Transverse colon (tissue), 4 donors: ENCODE measurements around the gene MANBA. TPM values are rescaled to one million over a fixed set of nuclear protein-coding genes. Genes with fewer than 3 reads are reported as not detected.

Source experiments
- DNase-seq: peaks from one replicate; pipeline ENCODE4 v3.0.0-alpha.2; 2019
- H3K27ac ChIP-seq, 4 donors: fragments of 200-600 bp; sonication (generic); 2 replicates each; pipeline ENCODE4 v1.5.1; 2016 to 2018; ENCODE audit warnings: inconsistent platforms in 4 of 4
- H3K27me3 ChIP-seq: fragments of 200-600 bp; sonication (generic); 2 replicates; pipeline ENCODE4 v1.5.1; 2017; ENCODE audit warnings: inconsistent platforms
- H3K36me3 ChIP-seq, 4 donors: fragments of 200-600 bp; sonication (generic); 2 replicates each; pipeline ENCODE4 v1.5.1; 2017 to 2019; ENCODE audit warnings: inconsistent platforms in 4 of 4
- H3K4me1 ChIP-seq, 4 donors: fragments of 200-600 bp; sonication (generic); 2 replicates each; pipeline ENCODE4 v1.5.1; 2017 to 2020; ENCODE audit warnings: inconsistent platforms in 4 of 4
- H3K4me3 ChIP-seq, 4 donors: fragments of 200-600 bp; sonication (generic); 1 replicate in 1 of 4; 2 replicates in 3 of 4; pipeline versions ENCODE4 v1.5.1 to v1.6.1; 2017 to 2019; ENCODE audit warnings: inconsistent platforms in 4 of 4
- H3K9me3 ChIP-seq, 2 donors: fragments of 200-600 bp; sonication (generic); 2 replicates each; pipeline ENCODE4 v1.5.1; 2017 to 2019; ENCODE audit warnings: inconsistent platforms in 2 of 2
- EP300 ChIP-seq: sonication (generic); formaldehyde crosslinking; IDR thresholded peaks from one replicate; pipeline ENCODE4 v1.6.1; 2017; ENCODE audit warnings: antibody characterized with exemption, low read depth
- POLR2A ChIP-seq: fragments of 450-650 bp; IDR thresholded peaks from one replicate; pipeline ENCODE4 v1.6.1; 2016; ENCODE audit warnings: antibody characterized with exemption, mild to moderate bottlenecking, moderate library complexity
- POLR2AphosphoS5 ChIP-seq, 3 donors: sonication (generic); formaldehyde crosslinking; IDR thresholded peaks; one replicate each; pipeline ENCODE4 v1.6.1; 2016; ENCODE audit warnings: antibody characterized with exemption in 3 of 3
- WGBS, 2 donors: methylation state at CpG; one replicate each; pipeline ENCODE4 v1.1.5; 2018; ENCODE audit warnings: low coverage in 1 of 2; 5-methylcytosine and 5-hydroxymethylcytosine counted together
- in situ Hi-C, 4 donors: fragments of 200-750 bp; cut with MboI; loops; one replicate each; pipeline versions ENCODE4 v1.15.0 to v1.15.1; 2017; ENCODE audit warnings: low sequenced_read_pairs in 3 of 4, low pct_ligation_motif_present in 1 of 4, low pct_unique_long_range_greater_than_20kb in 1 of 4
- intact Hi-C: fragments of 100-400 bp; cut with DNase I; formaldehyde crosslinking; loops from one replicate; pipeline ENCODE4 v1.15.1; 2023; ENCODE audit warnings: low total_unique reads
- total RNA-seq, 4 donors: library from RNA; depleted of rRNA; stranded (reverse); fragments of >200 nt; gene quantifications; one replicate each; pipeline ENCODE4 v1.1.0, GENCODE V29; 2016
- TF ChIP-seq, protein P1 (sequence below), 5 experiments: fragments of 200-600 bp in 3 of 5; fragments of 450-650 bp in 2 of 5; sonication (generic) in 3 of 5; IDR thresholded peaks; 1 replicate in 2 of 5; 2 replicates in 3 of 5; pipeline ENCODE4 v1.5.1; 2016 to 2017; ENCODE audit warnings: antibody characterized with exemption in 5 of 5, inconsistent platforms in 3 of 5, mild to moderate bottlenecking in 2 of 5, moderate library complexity in 1 of 5

Gene MANBA
- total RNA-seq, 4 donors from 2014 or later = 7.5 to 110 (median 27.9) TPM

DNA sequence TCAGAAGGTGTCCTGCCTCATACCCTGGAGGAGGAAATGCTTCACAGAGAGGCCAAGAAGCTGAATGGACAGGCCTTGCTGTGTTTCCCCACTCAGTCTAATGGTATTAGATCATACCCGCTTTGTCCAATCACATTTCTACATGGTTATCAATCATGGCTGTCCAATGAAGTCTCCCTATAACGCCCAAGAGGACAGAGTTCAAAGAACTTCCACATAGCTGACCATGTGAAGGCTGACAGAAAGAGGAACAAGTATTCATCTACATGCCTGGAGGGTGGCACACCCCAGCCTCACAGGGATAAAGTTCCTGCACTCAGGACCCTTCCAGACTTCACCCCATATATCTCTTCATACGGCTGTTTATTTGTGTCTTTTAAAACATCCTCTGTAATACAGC, 123.4 kb downstream of the MANBA start:
- no peak for DNase-seq
- intact Hi-C loops = no loop called here
- Histone ChIP-seq H3K36me3 (no peaks in the 10 kb centered on the region), H3K27ac (no peak overlapping the region), H3K27me3 (no peaks in the 10 kb centered on the region), H3K9me3 (no peaks in the 10 kb centered on the region), H3K4me1 (no peaks in the 10 kb centered on the region), H3K4me3 (no peak overlapping the region)
- 71 to 93% methylated on average over 1 to 3 of the region's 3 CpGs for WGBS, 2 donors
- in situ Hi-C loops = no loop called here
- TF ChIP-seq, protein P1, sequence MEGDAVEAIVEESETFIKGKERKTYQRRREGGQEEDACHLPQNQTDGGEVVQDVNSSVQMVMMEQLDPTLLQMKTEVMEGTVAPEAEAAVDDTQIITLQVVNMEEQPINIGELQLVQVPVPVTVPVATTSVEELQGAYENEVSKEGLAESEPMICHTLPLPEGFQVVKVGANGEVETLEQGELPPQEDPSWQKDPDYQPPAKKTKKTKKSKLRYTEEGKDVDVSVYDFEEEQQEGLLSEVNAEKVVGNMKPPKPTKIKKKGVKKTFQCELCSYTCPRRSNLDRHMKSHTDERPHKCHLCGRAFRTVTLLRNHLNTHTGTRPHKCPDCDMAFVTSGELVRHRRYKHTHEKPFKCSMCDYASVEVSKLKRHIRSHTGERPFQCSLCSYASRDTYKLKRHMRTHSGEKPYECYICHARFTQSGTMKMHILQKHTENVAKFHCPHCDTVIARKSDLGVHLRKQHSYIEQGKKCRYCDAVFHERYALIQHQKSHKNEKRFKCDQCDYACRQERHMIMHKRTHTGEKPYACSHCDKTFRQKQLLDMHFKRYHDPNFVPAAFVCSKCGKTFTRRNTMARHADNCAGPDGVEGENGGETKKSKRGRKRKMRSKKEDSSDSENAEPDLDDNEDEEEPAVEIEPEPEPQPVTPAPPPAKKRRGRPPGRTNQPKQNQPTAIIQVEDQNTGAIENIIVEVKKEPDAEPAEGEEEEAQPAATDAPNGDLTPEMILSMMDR (IDR thresholded peaks at IDR 0.05) = no peak
- TF ChIP-seq EP300 (no peak), POLR2AphosphoS5 (IDR thresholded peaks at IDR 0.05) (no peak), POLR2A (no peak)

DNA sequence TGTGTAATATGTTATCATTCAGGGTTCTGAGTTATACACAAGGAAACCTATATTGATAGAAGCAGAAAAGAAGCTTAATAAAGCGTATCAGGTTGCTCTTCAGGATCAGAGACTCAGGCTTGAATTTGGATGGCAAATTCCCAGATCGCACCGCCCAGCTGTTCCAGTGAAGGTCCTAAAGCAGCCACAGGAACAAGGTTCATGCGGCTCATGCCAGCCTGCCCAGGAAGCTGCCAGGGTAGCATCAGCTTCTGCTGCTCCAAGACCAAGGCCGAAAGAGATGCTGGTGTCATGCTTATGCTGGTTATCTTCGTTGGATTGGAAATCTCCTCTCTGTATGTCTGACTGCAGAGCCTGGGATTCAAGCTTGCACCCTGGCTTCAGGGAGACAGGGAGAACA, 127.7 kb downstream of the MANBA start:
- H3K9me3 ChIP-seq = no peaks in the 10 kb centered on the region
- no peaks in the 10 kb centered on the region for H3K36me3 ChIP-seq
- WGBS, 2 donors = 50 to 88% methylated on average over 2 to 6 of the region's 6 CpGs
- H3K4me3 ChIP-seq = no peak overlapping the region
- intact Hi-C loops (no loop called here), in situ Hi-C loops (no loop called here)
- H3K27ac ChIP-seq = no peak overlapping the region
- H3K4me1 ChIP-seq = no peaks in the 10 kb centered on the region
- H3K27me3 ChIP-seq = no peaks in the 10 kb centered on the region
- DNase-seq = no peak
- TF ChIP-seq, protein P1 (IDR thresholded peaks at IDR 0.05) = no peak
- TF ChIP-seq POLR2AphosphoS5 (IDR thresholded peaks at IDR 0.05) (no peak), EP300 (no peak), POLR2A (no peak)

DNA sequence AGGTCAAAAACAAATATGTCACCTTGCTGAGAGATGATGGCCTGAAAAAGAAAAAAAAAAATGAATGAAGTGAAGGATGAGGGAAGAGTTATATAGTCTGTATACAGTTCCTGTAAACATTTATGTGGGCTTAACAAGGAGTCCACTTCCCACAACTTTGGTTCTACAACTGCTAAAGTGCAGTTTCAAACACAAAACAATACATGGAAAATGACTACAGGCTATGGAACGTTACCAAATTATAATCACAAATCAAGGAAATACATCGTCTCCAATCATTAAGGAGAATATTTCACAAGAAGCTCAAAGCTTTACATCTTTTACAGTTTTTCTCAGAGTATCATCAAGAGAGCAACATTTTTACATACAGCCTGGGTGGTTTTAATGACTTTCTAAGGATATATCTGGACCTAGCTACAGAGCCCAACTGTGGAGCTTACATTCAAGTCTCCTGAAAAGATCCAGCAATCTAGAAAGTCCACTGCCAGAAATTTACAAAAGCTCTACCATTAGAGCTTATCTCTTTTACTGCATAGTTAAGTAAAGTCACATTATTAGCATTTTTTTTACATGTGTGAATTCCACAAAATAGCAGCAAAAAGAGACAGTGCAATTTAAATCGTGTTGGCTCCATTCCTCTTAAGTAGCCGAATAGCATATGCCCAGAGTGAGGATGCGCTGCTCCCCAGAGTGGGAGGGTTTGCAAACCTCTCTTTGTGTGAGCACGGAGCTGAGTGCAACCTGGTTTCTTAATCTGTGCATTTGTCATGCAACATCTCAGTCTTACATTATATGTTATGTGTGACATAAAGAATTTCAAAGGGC, 128.3 kb downstream of the MANBA start:
- Histone ChIP-seq H3K36me3 (no peaks in the 10 kb centered on the region), H3K4me3 (no peak overlapping the region), H3K27me3 (no peaks in the 10 kb centered on the region), H3K4me1 (no peaks in the 10 kb centered on the region), H3K27ac (no peak overlapping the region), H3K9me3 (no peaks in the 10 kb centered on the region)
- intact Hi-C loops (no loop called here), in situ Hi-C loops (no loop called here)
- no peak for TF ChIP-seq EP300
- TF ChIP-seq, protein P1 (IDR thresholded peaks at IDR 0.05) = no peak
- no peak for TF ChIP-seq POLR2A
- TF ChIP-seq POLR2AphosphoS5 (IDR thresholded peaks at IDR 0.05) = no peak
- 61 to 77% methylated on average over 6 of the region's 6 CpGs for WGBS, 2 donors
- DNase-seq = no peak

DNA sequence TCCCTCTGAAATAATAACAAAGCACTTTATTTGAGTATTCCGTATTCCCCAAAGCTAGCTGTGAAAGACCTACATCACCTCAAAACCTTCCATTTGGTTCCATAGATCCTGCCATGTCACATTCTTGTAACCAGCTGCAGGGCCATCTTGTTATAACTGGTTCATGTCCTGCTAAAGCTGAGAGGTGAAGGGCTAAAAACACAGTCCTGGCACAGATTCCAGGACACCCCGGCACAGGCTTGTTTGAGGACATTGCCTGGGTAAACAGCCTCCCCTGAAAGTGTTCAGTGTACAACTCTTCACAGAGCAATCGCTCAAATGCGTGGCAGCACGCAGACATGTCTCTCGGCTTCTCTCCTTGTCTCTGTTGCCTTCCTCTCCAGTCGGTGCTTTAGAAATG, 129.2 kb downstream of the MANBA start:
- in situ Hi-C loops = no loop called here
- Histone ChIP-seq H3K9me3 (no peaks in the 10 kb centered on the region), H3K4me1 (no peaks in the 10 kb centered on the region), H3K4me3 (no peak overlapping the region), H3K27ac (no peak overlapping the region), H3K27me3 (no peaks in the 10 kb centered on the region), H3K36me3 (no peaks in the 10 kb centered on the region)
- 0 to 92% methylated on average over 1 to 7 of the region's 7 CpGs for whole genome bisulfite sequencing, 2 donors
- no peak for DNase-seq
- TF ChIP-seq, protein P1 (IDR thresholded peaks at IDR 0.05) = no peak
- no peak for TF ChIP-seq EP300
- intact Hi-C loops = no loop called here
